ENCODE measurements around the gene POMZP3.
"Not testable (repeated sequence)": the region's sequence is repeated elsewhere in the genome, so short reads cannot be mapped to it uniquely, and the experiment has no call there.

POMZP3 gene

GRCh38 chr7:76567311-76567710 lies 59.8 kb downstream of the POMZP3 start:
- DNase-seq (ENCODE audit: low spot score); in situ Hi-C loops (cut with MboI; ENCODE audit: low pct_unique_long_range_greater_than_20kb, low sequenced_read_pairs, unreplicated experiment): not testable (repeated sequence)

DNA sequence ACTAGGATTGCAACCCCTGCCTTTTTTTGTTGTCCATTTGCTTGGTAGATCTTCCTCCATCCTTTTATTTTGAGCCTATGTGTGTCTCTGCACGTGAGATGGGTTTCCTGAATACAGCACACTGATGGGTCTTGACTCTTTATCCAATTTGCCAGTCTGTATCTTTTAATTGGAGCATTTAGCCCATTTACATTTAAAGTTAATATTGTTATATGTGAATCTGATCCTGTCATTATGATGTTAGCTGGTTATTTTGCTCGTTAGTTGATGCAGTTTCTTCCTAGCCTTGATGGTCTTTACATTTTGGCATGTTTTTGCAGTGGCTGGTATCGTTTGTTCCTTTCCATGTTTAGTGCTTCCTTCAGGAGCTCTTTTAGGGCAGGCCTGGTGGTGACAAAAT lies 62.1 kb downstream of the POMZP3 start:
- DNase-seq (ENCODE audit: low spot score); in situ Hi-C loops (cut with MboI; ENCODE audit: low pct_unique_long_range_greater_than_20kb, low sequenced_read_pairs, unreplicated experiment): not testable (repeated sequence)

DNA sequence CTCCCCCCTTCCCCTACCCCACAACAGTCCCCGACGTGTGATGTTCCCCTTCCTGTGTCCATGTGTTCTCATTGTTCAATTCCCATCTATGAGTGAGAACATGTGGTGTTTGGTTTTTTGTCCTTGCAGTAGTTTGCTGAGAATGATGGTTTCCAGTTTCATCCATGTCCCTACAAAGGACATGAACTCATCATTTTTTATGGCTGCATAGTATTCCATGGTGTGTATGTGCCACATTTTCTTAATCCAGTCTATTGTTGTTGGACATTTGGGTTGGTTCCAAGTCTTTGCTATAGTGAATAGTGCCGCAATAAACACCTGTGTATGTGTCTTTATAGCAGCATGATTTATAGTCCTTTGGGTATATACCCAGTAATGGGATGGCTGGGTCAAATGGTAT lies 65.7 kb downstream of the POMZP3 start:
- in situ Hi-C loops (cut with MboI; ENCODE audit: low pct_unique_long_range_greater_than_20kb, low sequenced_read_pairs, unreplicated experiment); DNase-seq (ENCODE audit: low spot score): not testable (repeated sequence)

- DNase-seq (ENCODE audit: low spot score); in situ Hi-C loops (cut with MboI; ENCODE audit: low pct_unique_long_range_greater_than_20kb, low sequenced_read_pairs, unreplicated experiment): not testable (repeated sequence)
Measured at GRCh38 chr7:76560157-76560556, 66.9 kb downstream of the POMZP3 start.

Data from GM13977 (cell line).